ENCODE results near the gene ARSI.

DNA sequence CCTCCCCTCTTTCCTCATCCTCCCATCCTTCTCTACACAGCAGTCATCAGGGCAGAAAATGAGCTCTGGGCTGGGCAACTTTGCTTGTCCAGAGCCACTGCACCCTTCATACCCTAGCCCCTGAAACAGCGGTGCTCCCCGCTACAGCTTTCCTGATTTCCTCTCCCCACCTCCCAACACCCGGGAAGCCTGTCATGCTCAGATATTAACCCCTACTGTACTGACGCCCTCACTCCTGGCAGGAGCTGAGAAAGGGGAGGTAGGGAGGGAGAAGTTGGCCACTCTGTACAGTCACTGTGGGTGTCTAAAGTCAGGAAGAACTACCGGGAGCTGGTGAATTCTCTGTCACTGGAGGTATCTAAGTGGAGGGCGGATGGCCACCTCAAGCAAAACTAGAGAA is 13.9 kb downstream of the ARSI start:
- TF ChIP-seq KLF7 (tag by site-specific recombination; IDR thresholded peaks at IDR 0.05; ENCODE audit: borderline replicate concordance) (no peak), ZNF747 (tag by site-specific recombination; IDR thresholded peaks at IDR 0.05) (no peak), ZNF146 (tag by site-specific recombination; IDR thresholded peaks at IDR 0.05) (no peak), ZNF184 (tag by site-specific recombination; IDR thresholded peaks at IDR 0.05) (no peak), RBAK (tag by site-specific recombination; IDR thresholded peaks at IDR 0.05) (no peak), KLF10 (tag by site-specific recombination; IDR thresholded peaks at IDR 0.05) (no peak), YY1 (tag by site-specific recombination; IDR thresholded peaks at IDR 0.05) (no peak), PRDM1 (tag by site-specific recombination; IDR thresholded peaks at IDR 0.05) (no peak), ZNF202 (tag by site-specific recombination; IDR thresholded peaks at IDR 0.05; ENCODE audit: borderline replicate concordance) (no peak), ZNF530 (tag by site-specific recombination; IDR thresholded peaks at IDR 0.05; ENCODE audit: low read depth) (no peak)
- TF ChIP-seq, protein P1, sequence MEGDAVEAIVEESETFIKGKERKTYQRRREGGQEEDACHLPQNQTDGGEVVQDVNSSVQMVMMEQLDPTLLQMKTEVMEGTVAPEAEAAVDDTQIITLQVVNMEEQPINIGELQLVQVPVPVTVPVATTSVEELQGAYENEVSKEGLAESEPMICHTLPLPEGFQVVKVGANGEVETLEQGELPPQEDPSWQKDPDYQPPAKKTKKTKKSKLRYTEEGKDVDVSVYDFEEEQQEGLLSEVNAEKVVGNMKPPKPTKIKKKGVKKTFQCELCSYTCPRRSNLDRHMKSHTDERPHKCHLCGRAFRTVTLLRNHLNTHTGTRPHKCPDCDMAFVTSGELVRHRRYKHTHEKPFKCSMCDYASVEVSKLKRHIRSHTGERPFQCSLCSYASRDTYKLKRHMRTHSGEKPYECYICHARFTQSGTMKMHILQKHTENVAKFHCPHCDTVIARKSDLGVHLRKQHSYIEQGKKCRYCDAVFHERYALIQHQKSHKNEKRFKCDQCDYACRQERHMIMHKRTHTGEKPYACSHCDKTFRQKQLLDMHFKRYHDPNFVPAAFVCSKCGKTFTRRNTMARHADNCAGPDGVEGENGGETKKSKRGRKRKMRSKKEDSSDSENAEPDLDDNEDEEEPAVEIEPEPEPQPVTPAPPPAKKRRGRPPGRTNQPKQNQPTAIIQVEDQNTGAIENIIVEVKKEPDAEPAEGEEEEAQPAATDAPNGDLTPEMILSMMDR (tag by site-specific recombination; IDR thresholded peaks at IDR 0.05): no peak
- TF ChIP-seq, protein P2, sequence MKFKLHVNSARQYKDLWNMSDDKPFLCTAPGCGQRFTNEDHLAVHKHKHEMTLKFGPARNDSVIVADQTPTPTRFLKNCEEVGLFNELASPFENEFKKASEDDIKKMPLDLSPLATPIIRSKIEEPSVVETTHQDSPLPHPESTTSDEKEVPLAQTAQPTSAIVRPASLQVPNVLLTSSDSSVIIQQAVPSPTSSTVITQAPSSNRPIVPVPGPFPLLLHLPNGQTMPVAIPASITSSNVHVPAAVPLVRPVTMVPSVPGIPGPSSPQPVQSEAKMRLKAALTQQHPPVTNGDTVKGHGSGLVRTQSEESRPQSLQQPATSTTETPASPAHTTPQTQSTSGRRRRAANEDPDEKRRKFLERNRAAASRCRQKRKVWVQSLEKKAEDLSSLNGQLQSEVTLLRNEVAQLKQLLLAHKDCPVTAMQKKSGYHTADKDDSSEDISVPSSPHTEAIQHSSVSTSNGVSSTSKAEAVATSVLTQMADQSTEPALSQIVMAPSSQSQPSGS (tag by site-specific recombination; IDR thresholded peaks at IDR 0.05; ENCODE audit: low read depth): no peak
- TF ChIP-seq, protein P3, sequence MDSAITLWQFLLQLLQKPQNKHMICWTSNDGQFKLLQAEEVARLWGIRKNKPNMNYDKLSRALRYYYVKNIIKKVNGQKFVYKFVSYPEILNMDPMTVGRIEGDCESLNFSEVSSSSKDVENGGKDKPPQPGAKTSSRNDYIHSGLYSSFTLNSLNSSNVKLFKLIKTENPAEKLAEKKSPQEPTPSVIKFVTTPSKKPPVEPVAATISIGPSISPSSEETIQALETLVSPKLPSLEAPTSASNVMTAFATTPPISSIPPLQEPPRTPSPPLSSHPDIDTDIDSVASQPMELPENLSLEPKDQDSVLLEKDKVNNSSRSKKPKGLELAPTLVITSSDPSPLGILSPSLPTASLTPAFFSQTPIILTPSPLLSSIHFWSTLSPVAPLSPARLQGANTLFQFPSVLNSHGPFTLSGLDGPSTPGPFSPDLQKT (IDR thresholded peaks at IDR 0.05; ENCODE audit: borderline replicate concordance, low read depth, low read length): no peak
- TF ChIP-seq, protein P4, sequence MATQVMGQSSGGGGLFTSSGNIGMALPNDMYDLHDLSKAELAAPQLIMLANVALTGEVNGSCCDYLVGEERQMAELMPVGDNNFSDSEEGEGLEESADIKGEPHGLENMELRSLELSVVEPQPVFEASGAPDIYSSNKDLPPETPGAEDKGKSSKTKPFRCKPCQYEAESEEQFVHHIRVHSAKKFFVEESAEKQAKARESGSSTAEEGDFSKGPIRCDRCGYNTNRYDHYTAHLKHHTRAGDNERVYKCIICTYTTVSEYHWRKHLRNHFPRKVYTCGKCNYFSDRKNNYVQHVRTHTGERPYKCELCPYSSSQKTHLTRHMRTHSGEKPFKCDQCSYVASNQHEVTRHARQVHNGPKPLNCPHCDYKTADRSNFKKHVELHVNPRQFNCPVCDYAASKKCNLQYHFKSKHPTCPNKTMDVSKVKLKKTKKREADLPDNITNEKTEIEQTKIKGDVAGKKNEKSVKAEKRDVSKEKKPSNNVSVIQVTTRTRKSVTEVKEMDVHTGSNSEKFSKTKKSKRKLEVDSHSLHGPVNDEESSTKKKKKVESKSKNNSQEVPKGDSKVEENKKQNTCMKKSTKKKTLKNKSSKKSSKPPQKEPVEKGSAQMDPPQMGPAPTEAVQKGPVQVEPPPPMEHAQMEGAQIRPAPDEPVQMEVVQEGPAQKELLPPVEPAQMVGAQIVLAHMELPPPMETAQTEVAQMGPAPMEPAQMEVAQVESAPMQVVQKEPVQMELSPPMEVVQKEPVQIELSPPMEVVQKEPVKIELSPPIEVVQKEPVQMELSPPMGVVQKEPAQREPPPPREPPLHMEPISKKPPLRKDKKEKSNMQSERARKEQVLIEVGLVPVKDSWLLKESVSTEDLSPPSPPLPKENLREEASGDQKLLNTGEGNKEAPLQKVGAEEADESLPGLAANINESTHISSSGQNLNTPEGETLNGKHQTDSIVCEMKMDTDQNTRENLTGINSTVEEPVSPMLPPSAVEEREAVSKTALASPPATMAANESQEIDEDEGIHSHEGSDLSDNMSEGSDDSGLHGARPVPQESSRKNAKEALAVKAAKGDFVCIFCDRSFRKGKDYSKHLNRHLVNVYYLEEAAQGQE (tag by site-specific recombination; IDR thresholded peaks at IDR 0.05): no peak

Measured in HEK293 (cell line).